Activated T-helper 1 cell treated with Interleukin-2 at 50 U/mL for 16 hours (primary cell): Measurements from ENCODE around the gene RPS27.
"Not testable (repeated sequence)": the region's sequence is repeated elsewhere in the genome, so short reads cannot be mapped to it uniquely, and the experiment has no call there.

Source experiments
- DNase-seq: peaks from one replicate; pipeline ENCODE4 v3.0.0-alpha.2; 2020; ENCODE audit warnings: low read depth

RPS27 gene

GRCh38 chr1:153985941-153986761 is 4.4 kb upstream of the RPS27 start, which contains the start of gene RAB13:
RAB13 (minus strand) TSS chr1:153986339; CDS start chr1:153986236, 103 bp downstream.
- no peak for DNase-seq

- no peak for DNase-seq
Observed at GRCh38 chr1:153987621-153988020, 2.9 kb upstream of the RPS27 start.

DNA sequence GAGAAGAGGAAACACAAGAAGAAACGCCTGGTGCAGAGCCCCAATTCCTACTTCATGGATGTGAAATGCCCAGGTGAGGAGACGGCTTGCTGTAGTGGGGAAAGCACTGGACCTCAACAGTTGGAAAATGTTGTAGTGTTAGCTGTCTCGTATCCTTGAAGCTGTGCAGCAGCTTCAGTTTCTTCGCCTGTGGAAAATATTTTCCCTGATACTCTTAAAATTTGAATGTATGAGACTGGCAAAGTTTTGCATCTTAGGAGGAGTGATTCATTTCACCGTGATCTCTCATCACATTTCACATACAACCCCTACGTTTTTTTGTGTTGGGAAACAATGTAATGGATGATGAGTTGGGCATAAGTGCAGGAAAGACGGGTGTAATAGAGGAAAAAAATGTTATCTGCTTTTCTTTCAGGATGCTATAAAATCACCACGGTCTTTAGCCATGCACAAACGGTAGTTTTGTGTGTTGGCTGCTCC is 629 bp downstream of the RPS27 start:
- DNase-seq = no peak

DNA sequence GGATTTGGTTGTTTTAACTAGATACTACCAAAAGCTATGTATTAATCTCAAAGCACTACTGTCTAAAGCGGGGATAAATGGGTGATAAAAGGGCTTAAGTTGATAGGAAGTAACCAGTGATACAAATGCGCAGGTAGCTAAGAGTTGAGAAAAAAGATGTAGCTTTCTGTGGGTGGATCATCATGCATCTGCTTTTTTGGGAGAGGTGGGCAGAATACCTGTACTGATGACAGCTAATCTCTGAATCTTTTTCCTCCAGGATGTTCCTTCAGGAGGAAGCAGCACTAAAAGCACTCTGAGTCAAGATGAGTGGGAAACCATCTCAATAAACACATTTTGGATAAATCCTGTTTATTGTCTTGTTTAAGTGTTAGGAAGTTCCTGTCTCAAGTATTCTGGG is 1.2 kb downstream of the RPS27 start:
- no peak for DNase-seq

- DNase-seq = no peak
Observed at GRCh38 chr1:153995202-153995601, 4.6 kb downstream of the RPS27 start.

GRCh38 chr1:153995640-153996039 is 5.1 kb downstream of the RPS27 start:
- DNase-seq = no peak

- DNase-seq = not testable (repeated sequence)
Observed at GRCh38 chr1:153996882-153997281, 6.3 kb downstream of the RPS27 start.

DNA sequence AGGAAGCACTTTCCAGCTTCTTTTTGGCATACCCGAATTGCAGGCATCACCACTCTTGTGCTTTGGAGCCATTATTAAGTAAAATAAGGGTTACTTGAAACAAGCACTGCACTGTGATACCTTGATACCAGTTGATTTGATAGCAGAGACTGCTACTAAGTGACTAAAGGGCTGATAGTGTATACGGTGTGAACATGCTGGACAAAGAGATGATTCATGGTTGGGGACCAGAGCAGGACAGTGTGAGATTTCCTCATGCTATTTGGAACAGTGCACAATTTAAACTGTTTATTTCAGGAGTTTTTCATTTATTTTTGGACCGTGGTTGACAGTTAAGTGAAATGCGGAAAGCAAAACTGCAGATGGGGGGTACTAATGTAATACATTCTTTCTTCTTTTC is 9.9 kb downstream of the RPS27 start:
- DNase-seq = no peak

GRCh38 chr1:154006136-154006535 is 15.6 kb downstream of the RPS27 start:
- DNase-seq = no peak

DNA sequence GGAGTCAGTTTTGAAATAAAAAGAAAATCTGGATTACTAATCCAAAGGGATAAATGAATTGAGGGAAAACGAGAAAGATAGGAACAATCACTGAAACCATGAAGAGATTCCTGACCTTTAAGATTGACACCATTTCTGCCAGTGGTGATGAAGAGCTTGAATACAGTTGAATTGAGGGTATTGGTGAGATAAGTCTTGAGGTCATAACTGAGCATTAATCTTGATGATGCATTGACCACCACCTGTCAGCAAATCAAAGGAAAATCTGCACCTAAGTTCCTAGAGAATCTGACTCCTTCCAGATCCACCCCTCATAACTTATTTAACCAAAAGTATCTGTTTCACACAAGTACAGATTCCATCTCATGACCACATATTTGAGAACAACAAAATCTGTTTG is 21.6 kb downstream of the RPS27 start:
- DNase-seq = no peak

- not testable (repeated sequence) for DNase-seq
Observed at GRCh38 chr1:154012543-154012942, 22.0 kb downstream of the RPS27 start.

- no peak for DNase-seq
Observed at GRCh38 chr1:154014154-154014907, 23.8 kb downstream of the RPS27 start.

- DNase-seq = no peak
Observed at GRCh38 chr1:154019269-154019668, 28.7 kb downstream of the RPS27 start.

DNA sequence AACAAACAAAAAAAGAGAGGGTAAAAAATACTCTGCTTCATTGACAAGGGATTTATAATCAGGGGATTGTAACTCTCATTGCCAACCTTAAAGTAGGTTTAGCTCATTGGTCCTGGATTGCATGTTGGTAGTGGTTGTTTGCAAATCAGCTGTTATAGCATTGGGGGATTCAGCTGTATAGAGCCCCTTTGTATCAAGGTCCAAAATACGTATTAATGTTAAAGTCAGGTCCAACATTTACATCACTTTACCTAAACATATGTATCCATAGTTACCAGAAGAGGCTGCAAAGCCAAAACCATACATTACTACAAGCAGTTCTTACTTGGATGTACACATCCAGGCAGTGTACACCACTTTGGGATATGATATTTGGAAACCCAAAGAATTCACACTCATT is 29.4 kb downstream of the RPS27 start:
- no peak for DNase-seq

GRCh38 chr1:154033697-154034096 is 43.1 kb downstream of the RPS27 start:
- DNase-seq = not testable (repeated sequence)
